GM12878 (cell line): ENCODE results near the gene TBX4. TPM values are rescaled to one million over a fixed set of nuclear protein-coding genes. Genes with fewer than 3 reads are reported as not detected.
A peak's percentile ranks its signal among the peaks of the same experiment; 100 is the strongest.

Experiments
- ATAC-seq: fragments of 200-7000 bp; cut with Tn5 transposase; 3 replicates; pipeline ENCODE4 v1.9.1; 2020; ENCODE audit warnings: mild to moderate bottlenecking, moderate library complexity
- BruUV-seq: library from RNA; stranded (reverse); fragments of 400-500 nt; replicated peaks from 2 replicates; lab custom pipeline; 2021; lab: Mats Ljungman, UMichigan
- CTCF ChIA-PET: fragments of 300-600 bp; sonication (Branson Sonifier 250); formaldehyde crosslinking; extraction: SDS; loops from one replicate; lab custom pipeline; 2021; ENCODE audit warnings: inconsistent platforms; lab: Yijun Ruan, JAX
- POLR2A ChIA-PET: fragments of 350-600 bp; formaldehyde crosslinking; extraction: SDS; loops from one replicate; lab custom pipeline; 2021; ENCODE audit warnings: inconsistent platforms; lab: Charles Lee
- RAD21 ChIA-PET: fragments of 300-600 bp; sonication (Branson Sonifier 250); formaldehyde crosslinking; loops from one replicate; lab custom pipeline; 2023; ENCODE audit warnings: antibody characterized with exemption; ENCODE audit not compliant: unreplicated experiment; lab: Charles Lee
- SMC1A ChIA-PET: fragments of 300-600 bp; sonication (Branson Sonifier 250); formaldehyde crosslinking; loops from one replicate; lab custom pipeline; 2023; ENCODE audit not compliant: unreplicated experiment, uncharacterized antibody; lab: Charles Lee
- DNase-seq: peaks from one replicate; pipeline ENCODE4 v3.0.0-alpha.2; 2011; ENCODE audit warnings: low read depth, low spot score
- FAIRE-seq: peaks from 3 replicates; lab custom pipeline; 2011; peaks lifted over from hg19 to GRCh38; lab: Jason Lieb, UNC
- H2AFZ ChIP-seq: 2 replicates; pipeline ENCODE4 v1.6.0; 2011; ENCODE audit warnings: low read depth, low read length, control low read depth; ENCODE audit not compliant: control insufficient read depth
- H3K27ac ChIP-seq: 2 replicates; pipeline ENCODE4 v1.5.1; 2011; ENCODE audit warnings: control low read depth; ENCODE audit not compliant: control insufficient read depth, insufficient read depth
- H3K27me3 ChIP-seq, 2 experiments: replicated peaks in 1 of 2; 2 replicates each; pipeline versions ENCODE4 v1.6.0 to v1.6.1; 2011; ENCODE audit warnings: low read length in 1 of 2; ENCODE audit not compliant: control insufficient read depth in 2 of 2, insufficient read depth in 2 of 2
- H3K36me3 ChIP-seq, 2 experiments: 2 replicates each; pipeline ENCODE4 v1.5.1; 2011; ENCODE audit warnings: low read length in 1 of 2; ENCODE audit not compliant: control insufficient read depth in 2 of 2, insufficient read depth in 2 of 2
- H3K4me1 ChIP-seq: 2 replicates; pipeline ENCODE4 v1.6.1; 2011; ENCODE audit warnings: mild to moderate bottlenecking, low read length, moderate library complexity, mixed read lengths; ENCODE audit not compliant: control insufficient read depth, insufficient read depth
- H3K4me2 ChIP-seq: 2 replicates; pipeline ENCODE4 v1.6.0; 2011; ENCODE audit warnings: control low read depth; ENCODE audit not compliant: control insufficient read depth, insufficient read depth
- H3K4me3 ChIP-seq: fragments of 200-600 bp; sonication (generic); 2 replicates; pipeline ENCODE4 v1.5.1; 2016
- H3K79me2 ChIP-seq: 2 replicates; pipeline ENCODE4 v1.6.0; 2011; ENCODE audit warnings: low read length; ENCODE audit not compliant: control insufficient read depth, insufficient read depth
- H3K9ac ChIP-seq: 2 replicates; pipeline ENCODE4 v1.8.0; 2011; ENCODE audit warnings: low read length, control low read depth, mixed read lengths; ENCODE audit not compliant: control insufficient read depth, insufficient read depth
- H3K9me3 ChIP-seq: replicated peaks from 3 replicates; pipeline ENCODE4 v1.5.1; 2011; ENCODE audit warnings: mild to moderate bottlenecking, low read length; ENCODE audit not compliant: control insufficient read depth, insufficient read depth
- H4K20me1 ChIP-seq: 2 replicates; pipeline ENCODE4 v1.6.0; 2011; ENCODE audit not compliant: control insufficient read depth, insufficient read depth
- ETV6 ChIP-seq, 2 experiments: fragments of 450-650 bp in 1 of 2; IDR thresholded peaks in 1 of 2; conservative IDR thresholded peaks in 1 of 2; 2 replicates each; pipeline ENCODE4 v1.6.1; 2014; ENCODE audit warnings: antibody characterized with exemption in 1 of 2, borderline replicate concordance in 1 of 2, low read depth in 1 of 2, mild to moderate bottlenecking in 1 of 2, moderate library complexity in 1 of 2
- NFXL1 ChIP-seq: fragments of 450-650 bp; IDR thresholded peaks from 2 replicates; pipeline ENCODE4 v1.6.1; 2017; ENCODE audit warnings: antibody characterized with exemption, mild to moderate bottlenecking, borderline replicate concordance
- NFYA ChIP-seq: IDR thresholded peaks from 2 replicates; pipeline ENCODE4 v1.6.1; 2011; ENCODE audit warnings: low read depth, mild to moderate bottlenecking, low read length, improper control_type of control experiment, borderline replicate concordance
- TCF7 ChIP-seq: IDR thresholded peaks from 2 replicates; pipeline ENCODE4 v1.6.1; 2014; ENCODE audit warnings: antibody characterized with exemption, borderline replicate concordance
- WGBS: methylation state at CpG from one replicate; pipeline ENCODE4 v1.1.6; 2016; ENCODE audit warnings: low lambda C conversion rate; ENCODE audit not compliant: insufficient replicate concordance, insufficient coverage; ENCODE audit errors: missing lambda C conversion rate; 5-methylcytosine and 5-hydroxymethylcytosine counted together
- in situ Hi-C: fragments of 300-500 bp; cut with MboI; formaldehyde crosslinking; loops from 9 replicates; pipeline ENCODE4 v1.14.3; 2018; ENCODE audit warnings: mixed read lengths
- intact Hi-C: fragments of 100-400 bp; cut with micrococcal nuclease; formaldehyde crosslinking; loops from one replicate; pipeline ENCODE4 v1.14.2; 2022; ENCODE audit not compliant: unreplicated experiment
- polyA plus RNA-seq, 11 experiments: library from polyadenylated mRNA; depleted of rRNA in 4 of 11; unstranded in 6 of 11; stranded (reverse) in 5 of 11; fragments of >200 nt; fragmentation: Nextera tagmentation in 4 of 11; fragmentation: Illumina TruSeq in 1 of 11; extraction: Ambion mirVana in 4 of 11; extraction: Trizol in 1 of 11; gene quantifications; 1 replicate in 1 of 11; 2 replicates in 10 of 11; pipeline versions ENCODE4 v1.2.1 to v1.2.3, GENCODE V29; 2011 to 2016; ENCODE audit warnings: inconsistent platforms in 2 of 11, missing spikeins in 2 of 11, low read depth in 1 of 11
- total RNA-seq, 4 experiments: library from RNA; depleted of rRNA in 3 of 4; stranded (reverse); fragments of >200 nt in 3 of 4; fragmentation: Illumina TruSeq in 1 of 4; extraction: Trizol in 1 of 4; gene quantifications; 2 replicates each; pipeline versions ENCODE4 v1.2.1 to v1.2.3, GENCODE V29; 2013 to 2021

TBX4 gene
- total and polyA plus RNA-seq, 10 of the 15 experiments (the other 5 are each of a cell fraction or from before 2014, with no cell fraction given), result 0.01 TPM; not detected in 9

GRCh38 chr17:61488878-61489718 lies 36.9 kb downstream of the TBX4 start:
- intact Hi-C loops (no loop called here), in situ Hi-C loops (no loop called here)
- H2AFZ ChIP-seq, result no peak overlapping the region
- H3K4me2 ChIP-seq, result no peak overlapping the region
- 50% methylated on average over 16 of the region's 16 CpGs for WGBS
- ATAC-seq (no peak), DNase-seq (no peak), FAIRE-seq (no peak)
- H4K20me1 ChIP-seq, result no peaks in the 10 kb centered on the region
- no peaks in the 10 kb centered on the region for H3K4me1 ChIP-seq
- H3K36me3 ChIP-seq, result no peaks in the 10 kb centered on the region
- TF ChIP-seq ETV6 (conservative IDR thresholded peaks at IDR 0.05 in 1 of 2, IDR thresholded peaks at IDR 0.05 in 1 of 2; ENCODE audit: borderline replicate concordance in 1 of 2, low read depth in 1 of 2) (peak in 1 of 2 experiments; percentile 25; a peak in 1 of 4 replicates), TCF7 (no peak), NFYA (no peak), NFXL1 (peak; percentile 60; the same call in 1 of the 2 replicates)
- H3K27ac ChIP-seq, result no peak overlapping the region
- no TSS peak for BruUV-seq
- no peaks in the 10 kb centered on the region for H3K9me3 ChIP-seq
- POLR2A ChIA-PET, result no interaction called here
- no peak overlapping the region for H3K4me3 ChIP-seq
- SMC1A ChIA-PET, result interaction anchor here (1.1 kb wide), 1 partner anchor 22 kb away, joined by 3 read pairs; no protein-coding TSS in a partner anchor
- CTCF ChIA-PET, result no interaction called here
- H3K79me2 ChIP-seq, result no peaks in the 10 kb centered on the region
- peaks cover 3% of the 10 kb centered on the region in 2 experiments; a peak in 3 of 4 replicates for H3K27me3 ChIP-seq
- no peak overlapping the region for H3K9ac ChIP-seq
- RAD21 ChIA-PET, result no interaction called here
